ENCODE data around the gene RFC5. TPM values are rescaled to one million over a fixed set of nuclear protein-coding genes. Genes with fewer than 3 reads are reported as not detected.
A peak's percentile ranks its signal among the peaks of the same experiment; 100 is the strongest.

The RFC5 gene
- total RNA-seq, 1 donor from 2014 or later: 22.8 TPM

DNA sequence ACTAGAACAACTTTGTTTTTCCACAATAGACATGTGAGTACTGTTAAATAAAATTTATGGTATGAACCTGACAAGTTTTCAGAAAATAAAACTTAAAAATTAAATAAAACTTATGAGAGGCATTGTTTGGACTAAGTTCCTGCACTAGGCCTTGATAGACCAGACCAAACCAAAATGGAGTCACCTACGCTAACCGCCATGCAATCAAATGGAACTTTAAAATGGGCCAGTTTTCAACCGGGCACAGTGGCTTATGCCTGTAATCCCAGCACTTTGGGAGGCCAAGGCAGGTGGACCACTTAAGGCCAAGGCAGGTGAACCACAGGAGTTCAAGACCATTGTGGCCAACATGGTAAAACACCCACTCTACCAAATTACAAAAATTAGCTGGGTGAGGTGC is 5.1 kb upstream of the RFC5 start:
- no peak for DNase-seq (ENCODE audit: low spot score in 2 of 2, unreplicated experiment in 2 of 2)
- H3K27ac Mint-ChIP-seq: no peak overlapping the region
- TF ChIP-seq, protein P1, sequence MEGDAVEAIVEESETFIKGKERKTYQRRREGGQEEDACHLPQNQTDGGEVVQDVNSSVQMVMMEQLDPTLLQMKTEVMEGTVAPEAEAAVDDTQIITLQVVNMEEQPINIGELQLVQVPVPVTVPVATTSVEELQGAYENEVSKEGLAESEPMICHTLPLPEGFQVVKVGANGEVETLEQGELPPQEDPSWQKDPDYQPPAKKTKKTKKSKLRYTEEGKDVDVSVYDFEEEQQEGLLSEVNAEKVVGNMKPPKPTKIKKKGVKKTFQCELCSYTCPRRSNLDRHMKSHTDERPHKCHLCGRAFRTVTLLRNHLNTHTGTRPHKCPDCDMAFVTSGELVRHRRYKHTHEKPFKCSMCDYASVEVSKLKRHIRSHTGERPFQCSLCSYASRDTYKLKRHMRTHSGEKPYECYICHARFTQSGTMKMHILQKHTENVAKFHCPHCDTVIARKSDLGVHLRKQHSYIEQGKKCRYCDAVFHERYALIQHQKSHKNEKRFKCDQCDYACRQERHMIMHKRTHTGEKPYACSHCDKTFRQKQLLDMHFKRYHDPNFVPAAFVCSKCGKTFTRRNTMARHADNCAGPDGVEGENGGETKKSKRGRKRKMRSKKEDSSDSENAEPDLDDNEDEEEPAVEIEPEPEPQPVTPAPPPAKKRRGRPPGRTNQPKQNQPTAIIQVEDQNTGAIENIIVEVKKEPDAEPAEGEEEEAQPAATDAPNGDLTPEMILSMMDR (IDR thresholded peaks at IDR 0.05; ENCODE audit: unreplicated experiment): no peak

DNA sequence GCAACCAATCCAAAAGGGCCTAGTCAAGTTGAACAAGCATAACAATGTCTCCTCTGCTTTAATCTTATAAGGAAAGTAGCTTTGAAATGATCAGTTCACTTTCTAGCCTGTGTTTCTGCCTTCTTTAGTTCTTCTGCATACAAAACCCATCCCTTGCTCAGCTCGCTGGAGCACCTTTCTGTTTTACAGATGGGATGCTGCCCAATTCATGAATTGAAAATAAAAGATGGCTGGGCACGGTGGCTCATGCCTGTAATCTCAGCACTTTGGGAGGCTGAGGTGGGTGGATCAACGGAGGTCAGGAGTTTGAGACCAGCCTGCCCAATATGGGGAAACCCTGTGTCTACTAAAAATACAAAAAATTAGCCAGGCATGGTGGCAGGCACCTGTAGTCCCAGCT is 4.5 kb upstream of the RFC5 start:
- peaks cover 3% of the 10 kb centered on the region for H3K4me1 Mint-ChIP-seq
- H3K27me3 Mint-ChIP-seq (ENCODE audit: low read depth): peaks cover 9% of the 10 kb centered on the region
- no peak overlapping the region for H3K27ac Mint-ChIP-seq
- no peaks in the 10 kb centered on the region for H3K36me3 Mint-ChIP-seq
- no peaks in the 10 kb centered on the region for H3K9me3 Mint-ChIP-seq
- TF ChIP-seq, protein P1 (IDR thresholded peaks at IDR 0.05; ENCODE audit: unreplicated experiment): no peak
- H3K4me3 Mint-ChIP-seq: no peak overlapping the region
- no peak for DNase-seq (ENCODE audit: low spot score in 2 of 2, unreplicated experiment in 2 of 2)

More for the DNA sequence above, 5.1 kb upstream of the RFC5 start:
- Mint-ChIP-seq H3K4me1 (peaks cover 1% of the 10 kb centered on the region), H3K36me3 (no peaks in the 10 kb centered on the region), H3K27me3 (ENCODE audit: low read depth) (peaks cover 10% of the 10 kb centered on the region), H3K9me3 (no peaks in the 10 kb centered on the region), H3K4me3 (no peak overlapping the region)

DNA sequence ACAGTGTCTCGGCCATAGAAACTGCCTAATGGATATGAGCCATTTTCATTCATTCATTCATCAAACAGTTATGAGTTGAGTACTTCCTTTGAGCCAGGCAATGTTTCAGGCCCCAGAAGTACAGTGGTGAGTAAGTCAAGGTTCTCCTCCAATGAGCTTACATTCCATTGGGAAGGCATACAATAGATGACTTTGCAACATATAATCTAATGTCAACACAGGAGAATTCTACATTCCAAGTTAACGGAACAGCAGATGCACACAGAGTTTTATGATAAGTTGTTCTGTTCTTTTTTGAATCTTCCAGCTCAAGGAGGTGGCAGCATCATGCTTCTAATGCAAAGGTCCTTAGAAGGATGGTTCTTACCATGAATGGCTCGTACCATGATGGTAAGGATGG is 3.2 kb upstream of the RFC5 start:
- TF ChIP-seq, protein P1 (IDR thresholded peaks at IDR 0.05; ENCODE audit: unreplicated experiment): no peak
- Mint-ChIP-seq H3K4me1 (peaks cover 12% of the 10 kb centered on the region), H3K27ac (no peak overlapping the region), H3K36me3 (no peaks in the 10 kb centered on the region), H3K9me3 (no peaks in the 10 kb centered on the region), H3K27me3 (ENCODE audit: low read depth) (no peaks in the 10 kb centered on the region), H3K4me3 (no peak overlapping the region)
- no peak for DNase-seq (ENCODE audit: low spot score in 2 of 2, unreplicated experiment in 2 of 2)

GRCh38 chr12:118015306-118015705 is 1.2 kb upstream of the RFC5 start:
- Mint-ChIP-seq H3K27me3 (ENCODE audit: low read depth) (no peaks in the 10 kb centered on the region), H3K4me3 (no peak overlapping the region), H3K4me1 (peaks cover 12% of the 10 kb centered on the region), H3K36me3 (no peaks in the 10 kb centered on the region), H3K27ac (no peak overlapping the region), H3K9me3 (no peaks in the 10 kb centered on the region)
- no peak for DNase-seq (ENCODE audit: low spot score in 2 of 2, unreplicated experiment in 2 of 2)
- TF ChIP-seq, protein P1 (IDR thresholded peaks at IDR 0.05; ENCODE audit: unreplicated experiment): no peak

DNA sequence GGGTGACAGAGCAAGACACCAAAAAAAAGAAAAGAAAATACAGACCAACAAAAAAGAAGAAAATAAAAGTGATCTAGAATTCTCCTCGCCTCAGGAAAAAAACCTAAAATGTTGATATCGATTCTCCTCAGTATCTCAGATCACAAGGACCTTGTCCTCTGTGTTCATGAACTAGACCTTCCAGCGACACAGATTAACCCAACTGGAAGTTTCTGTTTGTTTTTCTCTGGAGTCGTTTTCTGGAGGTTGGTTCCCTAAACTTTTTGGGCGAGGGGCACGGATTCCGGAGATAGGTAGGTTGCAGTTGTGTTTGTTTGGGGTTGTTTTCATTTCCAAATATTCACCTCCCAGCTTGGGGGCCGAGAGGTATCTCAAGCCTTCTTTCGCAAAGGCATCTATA is 559 bp upstream of the RFC5 start:
- TF ChIP-seq, protein P1 (IDR thresholded peaks at IDR 0.05; ENCODE audit: unreplicated experiment): no peak
- peaks cover 12% of the 10 kb centered on the region for H3K4me1 Mint-ChIP-seq
- H3K27ac Mint-ChIP-seq: peak overlapping the region; percentile 69
- no peak for DNase-seq (ENCODE audit: low spot score in 2 of 2, unreplicated experiment in 2 of 2)
- peaks cover 4% of the 10 kb centered on the region for H3K36me3 Mint-ChIP-seq
- H3K4me3 Mint-ChIP-seq: peak overlapping the region; percentile 90
- H3K27me3 Mint-ChIP-seq (ENCODE audit: low read depth): no peaks in the 10 kb centered on the region
- H3K9me3 Mint-ChIP-seq: no peaks in the 10 kb centered on the region

GRCh38 chr12:118017926-118018325 is 1.4 kb downstream of the RFC5 start:
- H3K9me3 Mint-ChIP-seq: no peaks in the 10 kb centered on the region
- H3K36me3 Mint-ChIP-seq: peaks cover 12% of the 10 kb centered on the region

More at GRCh38 chr12:118017926-118018325, 1.4 kb downstream of the RFC5 start:
- no peak for DNase-seq (ENCODE audit: low spot score in 2 of 2, unreplicated experiment in 2 of 2)
- no peaks in the 10 kb centered on the region for H3K27me3 Mint-ChIP-seq (ENCODE audit: low read depth)
- H3K4me1 Mint-ChIP-seq: peaks cover 12% of the 10 kb centered on the region
- no peak overlapping the region for H3K27ac Mint-ChIP-seq
- peak overlapping the region; percentile 90 for H3K4me3 Mint-ChIP-seq
- TF ChIP-seq, protein P1 (IDR thresholded peaks at IDR 0.05; ENCODE audit: unreplicated experiment): no peak

All from mesothelial cell of epicardium (in vitro differentiated cells).